T1000 (cell line): ENCODE data around the gene DPF3.

Experiments used
- DNase-seq: peaks from one replicate; lab custom pipeline; 2025; ENCODE audit warnings: mixed read lengths; lab: John Stamatoyannopoulos, UW

The DPF3 gene

DNA sequence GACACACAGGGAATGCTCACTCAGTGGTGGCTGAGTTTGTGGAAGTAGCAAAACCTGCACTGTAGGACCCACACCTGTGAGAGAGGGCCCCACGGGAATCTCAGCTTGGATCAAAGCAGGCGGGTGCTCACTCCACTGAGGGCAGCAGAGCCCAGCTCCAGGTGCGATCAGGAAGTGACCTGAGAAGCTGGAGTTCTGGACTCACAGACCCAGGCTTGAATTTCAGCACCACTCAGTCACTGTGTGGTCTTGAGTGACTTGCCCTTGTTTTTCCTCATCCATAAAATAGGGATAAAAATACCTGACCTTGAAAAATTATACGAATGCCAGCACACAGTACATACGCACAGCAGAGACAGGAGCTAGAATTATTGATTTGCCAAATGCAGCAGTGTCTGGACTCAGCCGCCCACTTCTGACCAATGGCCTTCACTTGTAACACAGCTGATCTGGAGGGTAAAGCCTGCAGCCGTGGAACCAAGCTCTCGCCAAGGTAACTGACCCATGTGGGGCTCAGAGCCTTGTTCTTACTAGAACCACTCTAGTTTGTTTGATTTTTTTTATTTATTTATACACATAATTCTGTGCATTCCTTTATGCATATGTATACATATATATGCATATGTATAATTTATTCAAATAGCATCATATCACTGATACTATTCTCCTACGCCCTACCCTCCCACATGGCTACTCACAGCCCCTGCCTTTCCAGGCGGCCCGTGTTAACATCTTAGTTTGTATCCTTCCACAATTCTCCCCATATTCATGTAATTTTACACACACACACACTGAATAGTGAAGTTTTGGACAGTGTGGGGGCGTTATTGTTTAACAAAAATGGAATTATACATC lies 53.9 kb downstream of the DPF3 start:
- DNase-seq: no peak

- DNase-seq: no peak
Observed at GRCh38 chr14:72839351-72839750, 54.5 kb downstream of the DPF3 start.

GRCh38 chr14:72836085-72836484 lies 57.8 kb downstream of the DPF3 start:
- DNase-seq: no peak

- DNase-seq: no peak
Observed at GRCh38 chr14:72833174-72833573, 60.7 kb downstream of the DPF3 start.

DNA sequence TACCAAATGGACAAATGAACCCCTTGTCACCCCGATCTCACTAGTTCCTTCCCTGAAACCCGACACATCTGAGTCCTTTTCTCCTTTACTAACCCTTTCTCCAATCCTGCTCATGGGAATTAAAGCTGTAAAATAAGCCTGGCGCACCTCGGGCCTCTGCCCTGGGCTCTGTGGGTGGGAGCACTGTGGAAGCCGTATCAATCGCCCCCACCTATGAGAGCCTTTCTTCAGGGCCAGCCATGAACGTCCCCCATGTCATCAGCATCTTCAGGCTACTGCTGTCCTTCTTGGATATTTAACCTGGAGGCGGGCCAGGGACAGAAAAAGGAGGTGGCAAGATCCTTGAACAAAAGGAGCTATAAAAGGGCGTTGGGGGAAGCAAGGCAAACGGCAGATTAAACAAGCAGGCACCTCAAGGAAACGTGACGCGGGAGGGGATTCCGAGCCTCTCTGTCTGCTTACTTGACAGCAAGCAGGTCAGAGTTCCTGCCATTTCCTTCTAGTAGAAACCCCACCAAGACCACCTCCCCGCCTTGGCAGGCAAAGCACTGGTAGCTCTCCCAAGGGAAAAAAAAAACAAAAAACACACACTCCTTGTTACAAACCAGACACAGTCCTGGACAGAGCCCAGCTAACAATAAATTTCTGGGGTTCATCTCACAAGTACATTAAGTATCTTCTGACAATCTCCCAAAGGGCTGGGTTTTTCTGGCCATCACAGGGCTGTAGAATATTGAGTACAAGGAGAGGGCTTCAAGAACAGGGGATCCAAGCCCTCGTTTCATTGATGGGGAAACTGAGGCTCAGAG lies 62.9 kb downstream of the DPF3 start:
- DNase-seq: no peak

DNA sequence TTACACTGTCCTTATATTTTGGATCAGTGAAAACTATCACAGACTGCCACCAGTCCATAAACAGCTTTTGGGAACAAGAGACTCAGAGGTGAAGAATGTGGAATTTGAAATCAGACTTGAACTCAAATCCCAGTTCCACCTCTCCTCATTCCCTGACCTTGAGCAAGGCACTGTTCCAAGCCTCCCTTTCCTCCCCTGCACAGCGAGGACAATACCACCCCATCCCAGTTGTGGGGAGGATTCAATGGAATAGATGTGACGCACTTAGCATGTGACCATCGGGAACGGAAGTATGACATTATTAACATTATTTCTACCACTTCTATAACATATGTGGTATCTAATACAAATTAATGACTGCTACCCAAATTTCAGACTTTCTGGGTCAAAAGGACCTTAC lies 63.5 kb downstream of the DPF3 start:
- DNase-seq: no peak

DNA sequence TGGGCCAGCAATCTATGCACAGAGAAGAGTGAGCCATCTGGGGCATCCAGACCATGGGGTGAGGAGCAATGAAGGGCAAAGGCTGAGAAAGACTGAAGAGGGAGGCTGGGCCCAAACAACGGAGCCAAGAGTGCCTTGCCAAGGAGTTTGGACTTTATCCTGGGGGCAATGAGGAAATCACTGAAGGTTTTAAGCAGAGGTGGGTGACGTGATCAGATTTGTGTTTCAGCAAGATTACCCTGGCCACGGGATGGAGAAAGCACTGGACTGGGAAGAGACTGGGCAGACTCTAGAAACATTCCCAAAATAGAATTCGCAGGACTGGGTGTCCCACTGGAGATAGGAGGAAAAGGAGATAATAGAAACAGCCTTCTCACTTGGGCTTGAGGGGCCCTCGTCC lies 65.3 kb downstream of the DPF3 start:
- no peak for DNase-seq

DNA sequence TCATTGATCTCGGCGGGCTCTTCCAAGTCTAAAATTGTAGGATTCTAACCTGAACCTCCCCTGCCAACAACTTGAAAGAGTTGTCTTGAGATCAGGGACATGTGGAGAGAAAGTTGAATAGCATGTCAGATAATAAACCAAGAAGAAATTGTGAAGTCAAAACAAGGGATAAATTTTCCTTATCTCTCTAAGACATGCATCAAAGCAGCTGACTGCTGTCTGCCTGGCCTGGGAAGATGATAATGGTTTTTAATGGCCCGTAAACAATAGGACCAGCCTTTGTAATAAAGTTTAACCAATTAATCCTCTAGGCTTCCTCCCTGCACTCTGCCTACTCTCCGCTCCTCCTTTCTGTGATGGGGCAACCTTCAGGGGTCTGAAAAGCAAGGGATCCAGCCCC lies 67.9 kb downstream of the DPF3 start:
- no peak for DNase-seq

GRCh38 chr14:72825486-72825885 lies 68.4 kb downstream of the DPF3 start:
- no peak for DNase-seq

DNA sequence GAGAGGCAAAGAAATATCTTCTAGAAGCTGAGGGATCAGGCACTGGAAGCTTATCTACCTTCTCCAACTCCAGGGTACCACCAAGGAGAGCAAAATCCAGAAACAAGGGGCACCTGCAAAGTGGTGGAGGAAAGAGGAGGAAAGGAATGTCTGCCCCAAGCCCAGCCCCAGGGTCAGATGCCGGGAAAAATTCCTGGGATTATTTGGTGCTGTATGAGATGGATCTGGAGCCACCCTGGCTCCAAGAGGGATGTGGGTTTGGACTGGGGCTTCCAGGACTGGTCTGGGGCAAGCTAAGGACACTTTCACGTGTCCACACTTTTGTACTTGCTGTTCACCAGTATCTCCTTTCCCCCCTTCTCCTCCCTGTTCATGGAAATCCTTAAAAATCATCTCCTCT lies 69.8 kb downstream of the DPF3 start:
- DNase-seq: no peak

- DNase-seq: no peak
Observed at GRCh38 chr14:72822946-72823611, 70.8 kb downstream of the DPF3 start.

DNA sequence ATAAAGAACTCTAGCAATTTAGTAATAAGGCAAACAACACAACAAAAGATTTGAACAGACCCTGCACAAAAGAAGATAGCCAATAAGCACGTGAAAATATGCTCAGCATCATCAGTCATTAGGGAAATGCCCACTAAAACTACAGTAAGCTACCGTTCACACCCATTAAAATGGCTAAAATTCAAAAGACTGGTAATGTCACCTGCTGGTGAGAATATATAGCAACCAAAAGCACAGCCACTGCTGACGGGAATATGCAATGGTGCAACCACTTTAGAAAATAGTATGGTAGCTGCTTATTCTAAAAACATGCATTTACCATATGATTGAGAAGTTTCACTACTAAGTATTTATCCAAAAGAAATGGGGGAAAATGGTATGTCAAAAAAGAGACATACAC lies 74.9 kb downstream of the DPF3 start:
- DNase-seq: no peak

DNA sequence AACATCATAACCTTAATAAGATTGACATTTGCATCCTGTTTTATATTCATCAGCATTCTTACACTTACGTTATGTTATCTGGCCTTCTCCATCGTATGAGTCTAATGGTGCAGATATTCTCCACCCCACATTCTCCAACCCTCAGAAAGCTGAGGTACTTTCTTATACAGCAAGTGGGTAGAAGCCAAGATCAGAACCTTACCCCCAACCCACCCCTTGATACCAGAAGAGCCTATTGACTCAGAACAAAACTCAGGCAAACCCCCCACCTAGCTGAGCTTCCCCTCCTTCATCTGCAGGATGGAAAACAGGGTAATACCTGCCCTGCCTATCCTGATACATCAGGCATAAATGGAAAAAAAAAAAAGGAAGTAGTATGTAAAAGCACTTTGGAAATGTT lies 77.6 kb downstream of the DPF3 start:
- no peak for DNase-seq

DNA sequence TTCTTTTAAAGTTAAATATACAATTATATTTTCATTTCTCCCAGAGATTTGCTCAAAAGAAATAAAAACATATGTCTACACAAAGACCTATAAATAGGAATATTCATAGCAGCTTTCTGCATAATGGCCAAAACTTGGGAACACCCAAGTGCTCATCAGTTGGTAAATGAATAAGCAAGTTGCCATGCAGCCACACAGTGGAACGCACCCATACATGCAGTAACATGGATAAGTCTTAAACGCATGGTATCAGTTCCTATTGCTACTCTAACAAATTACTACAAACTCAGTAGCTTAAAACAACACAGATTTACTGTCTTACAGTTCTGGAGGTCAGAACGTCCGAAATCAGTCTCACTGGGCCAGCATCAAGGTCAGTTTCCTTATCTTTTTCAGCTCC lies 78.5 kb downstream of the DPF3 start:
- DNase-seq: no peak

DNA sequence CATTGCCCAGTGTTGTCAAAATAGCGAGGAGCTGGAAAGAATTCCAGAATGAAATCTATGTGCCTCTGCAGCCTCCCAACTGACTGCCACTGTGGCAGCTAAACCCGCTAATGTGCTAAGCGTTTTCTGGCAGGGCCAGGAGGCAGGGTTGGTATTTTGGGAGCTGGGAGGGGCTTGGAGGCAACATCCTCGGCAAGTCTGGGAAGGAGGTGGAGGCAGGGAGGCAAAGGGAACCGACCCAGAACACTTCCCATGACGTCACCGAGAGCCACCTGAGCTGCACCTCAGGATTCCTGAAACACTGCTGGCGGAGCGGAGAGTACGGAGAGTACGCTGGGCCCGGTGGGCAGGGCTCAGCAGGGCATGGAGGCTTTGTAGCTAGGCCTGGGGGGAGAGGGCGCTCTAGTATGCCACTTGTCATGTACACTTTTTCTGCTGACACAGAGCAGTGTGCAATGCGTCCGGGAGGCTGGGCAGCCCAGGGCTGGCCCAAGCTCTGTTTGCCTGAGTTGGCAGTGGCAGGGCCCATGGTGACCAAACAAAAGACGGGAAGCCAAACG lies 81.5 kb downstream of the DPF3 start:
- no peak for DNase-seq

- no peak for DNase-seq
Observed at GRCh38 chr14:72810201-72810600, 83.7 kb downstream of the DPF3 start.

GRCh38 chr14:72809063-72809462 lies 84.8 kb downstream of the DPF3 start:
- no peak for DNase-seq

- DNase-seq: no peak
Observed at GRCh38 chr14:72808564-72808963, 85.3 kb downstream of the DPF3 start.

DNA sequence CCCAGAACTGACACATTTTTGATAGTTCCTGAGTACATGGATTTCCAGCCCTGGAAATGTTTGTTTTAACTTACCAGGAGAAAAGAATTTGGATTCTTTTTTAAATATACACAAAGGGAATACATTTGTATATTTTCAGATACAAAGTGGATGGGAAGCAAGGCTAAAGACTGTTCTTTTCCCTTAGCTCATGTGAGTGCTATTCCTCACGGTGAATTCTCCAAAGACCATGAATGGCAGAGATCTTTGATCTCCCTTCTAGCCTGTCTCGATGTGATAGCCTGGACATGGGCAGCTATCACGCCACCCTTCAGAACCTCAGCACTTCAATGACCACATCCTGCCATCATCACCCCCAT lies 91.3 kb downstream of the DPF3 start:
- DNase-seq: no peak

DNA sequence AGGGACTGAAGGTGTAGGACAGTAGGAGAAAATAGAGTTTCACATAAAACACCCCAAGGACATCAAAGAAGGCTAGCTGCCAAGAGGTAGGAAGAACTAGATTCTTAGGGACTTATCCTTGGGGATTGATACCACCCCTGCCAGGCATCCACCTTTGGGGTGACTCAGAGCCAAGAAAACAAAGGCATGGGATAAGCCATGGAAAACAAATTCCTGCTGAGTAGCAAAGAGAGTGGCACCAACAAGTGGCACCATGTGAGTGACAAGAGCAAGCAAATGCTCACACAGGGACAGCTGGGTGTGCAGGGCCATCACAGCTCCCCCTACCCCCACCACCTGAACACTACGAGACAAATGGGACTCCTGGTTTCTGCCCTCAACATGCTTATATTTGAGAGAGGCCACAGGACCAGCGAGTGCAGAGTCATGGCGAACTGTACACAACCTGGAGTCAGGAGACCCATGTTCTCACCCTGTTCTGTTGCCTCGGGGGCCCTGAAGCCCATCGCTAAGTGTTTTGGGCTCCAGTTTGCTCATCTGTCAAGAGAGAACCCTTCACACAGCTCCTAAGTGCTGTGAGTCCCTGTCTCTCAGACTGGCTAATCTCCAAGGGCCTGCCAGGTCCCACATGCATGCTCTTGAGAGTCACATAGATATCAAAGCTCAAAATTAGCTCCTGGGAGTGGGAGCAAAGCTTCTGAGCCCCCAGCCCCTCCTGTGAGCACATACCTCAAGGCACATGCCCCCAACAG lies 91.9 kb downstream of the DPF3 start:
- no peak for DNase-seq

GRCh38 chr14:72801381-72801812 lies 92.5 kb downstream of the DPF3 start:
- DNase-seq: peak; percentile 68
